WERI-Rb-1 (cell line): ENCODE data around the gene SCNN1B.
A peak's percentile ranks its signal among the peaks of the same experiment; 100 is the strongest.

Source experiments
- DNase-seq: peaks from one replicate; pipeline ENCODE4 v3.0.0-alpha.2; 2020
- H3K27ac ChIP-seq: fragments of 250-450 bp; sonication (Bioruptor Pico); 2 replicates; pipeline ENCODE4 v1.5.1; 2020; ENCODE audit warnings: mild to moderate bottlenecking, moderate library complexity
- H3K27me3 ChIP-seq: fragments of 250-450 bp; sonication (Bioruptor Pico); 2 replicates; pipeline ENCODE4 v1.5.1; 2021; ENCODE audit warnings: mild to moderate bottlenecking, low read depth, moderate library complexity; ENCODE audit not compliant: insufficient read depth, severe bottlenecking
- H3K36me3 ChIP-seq: fragments of 250-450 bp; sonication (Bioruptor Pico); 2 replicates; pipeline ENCODE4 v1.5.1; 2020; ENCODE audit warnings: mild to moderate bottlenecking, moderate library complexity
- H3K4me3 ChIP-seq: 2 replicates; pipeline ENCODE4 v1.5.1; 2011; ENCODE audit warnings: low read depth, mild to moderate bottlenecking, control low read depth, low read length
- H3K9me3 ChIP-seq: fragments of 250-450 bp; sonication (Bioruptor Pico); 2 replicates; pipeline ENCODE4 v1.5.1; 2021; ENCODE audit warnings: mild to moderate bottlenecking, moderate library complexity; ENCODE audit not compliant: severe bottlenecking
- TF ChIP-seq, protein P1 (sequence below): IDR thresholded peaks from 2 replicates; pipeline ENCODE4 v1.5.1; 2011; ENCODE audit warnings: low read depth, mild to moderate bottlenecking, control low read depth, inconsistent platforms, low read length

Gene SCNN1B

DNA sequence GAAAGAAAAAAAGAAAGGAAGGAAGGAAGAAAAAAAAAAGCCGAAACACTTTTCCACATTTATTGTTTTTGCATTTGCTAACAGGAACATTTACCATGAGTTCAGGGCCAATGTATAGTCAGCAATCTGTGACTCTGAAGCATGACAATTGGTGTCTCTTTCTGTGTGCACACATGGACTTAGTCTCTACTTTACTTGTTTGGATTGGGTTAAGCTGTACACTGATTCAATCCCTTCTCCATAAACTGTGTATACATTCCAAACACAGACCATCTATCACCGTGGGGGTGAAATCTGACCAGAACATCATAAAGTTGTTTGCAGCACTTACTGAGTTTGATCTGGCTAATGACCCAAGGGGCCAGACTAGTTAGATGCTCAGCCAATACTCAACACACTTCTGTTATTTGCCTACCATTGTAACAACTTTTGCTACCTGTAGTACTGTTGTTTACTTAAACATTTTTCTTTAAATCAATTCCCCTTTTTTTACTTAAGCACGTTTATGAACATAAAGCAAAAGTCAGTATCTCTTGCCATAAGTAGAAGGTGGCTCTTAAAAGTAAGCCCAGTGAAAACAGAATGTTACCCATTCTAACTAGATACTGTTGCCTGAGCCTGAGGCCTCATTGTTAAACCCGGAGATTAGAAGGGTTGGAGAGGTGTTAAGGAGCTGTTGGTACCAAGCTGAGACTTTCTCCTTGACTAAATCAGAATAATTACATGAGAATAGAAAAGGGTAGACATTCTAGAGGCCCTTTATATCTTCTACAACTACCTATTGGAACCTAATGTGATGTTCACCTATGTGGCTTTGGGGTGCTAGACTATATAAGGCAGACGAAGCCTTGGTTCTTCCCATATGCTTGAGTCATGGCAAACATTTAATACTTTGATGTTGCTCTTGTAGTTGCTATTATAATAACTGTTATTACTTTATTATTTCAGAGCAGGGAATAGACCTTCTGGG is 41.8 kb downstream of the SCNN1B start:
- TF ChIP-seq, protein P1, sequence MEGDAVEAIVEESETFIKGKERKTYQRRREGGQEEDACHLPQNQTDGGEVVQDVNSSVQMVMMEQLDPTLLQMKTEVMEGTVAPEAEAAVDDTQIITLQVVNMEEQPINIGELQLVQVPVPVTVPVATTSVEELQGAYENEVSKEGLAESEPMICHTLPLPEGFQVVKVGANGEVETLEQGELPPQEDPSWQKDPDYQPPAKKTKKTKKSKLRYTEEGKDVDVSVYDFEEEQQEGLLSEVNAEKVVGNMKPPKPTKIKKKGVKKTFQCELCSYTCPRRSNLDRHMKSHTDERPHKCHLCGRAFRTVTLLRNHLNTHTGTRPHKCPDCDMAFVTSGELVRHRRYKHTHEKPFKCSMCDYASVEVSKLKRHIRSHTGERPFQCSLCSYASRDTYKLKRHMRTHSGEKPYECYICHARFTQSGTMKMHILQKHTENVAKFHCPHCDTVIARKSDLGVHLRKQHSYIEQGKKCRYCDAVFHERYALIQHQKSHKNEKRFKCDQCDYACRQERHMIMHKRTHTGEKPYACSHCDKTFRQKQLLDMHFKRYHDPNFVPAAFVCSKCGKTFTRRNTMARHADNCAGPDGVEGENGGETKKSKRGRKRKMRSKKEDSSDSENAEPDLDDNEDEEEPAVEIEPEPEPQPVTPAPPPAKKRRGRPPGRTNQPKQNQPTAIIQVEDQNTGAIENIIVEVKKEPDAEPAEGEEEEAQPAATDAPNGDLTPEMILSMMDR: no peak
- no peak overlapping the region for H3K27ac ChIP-seq

DNA sequence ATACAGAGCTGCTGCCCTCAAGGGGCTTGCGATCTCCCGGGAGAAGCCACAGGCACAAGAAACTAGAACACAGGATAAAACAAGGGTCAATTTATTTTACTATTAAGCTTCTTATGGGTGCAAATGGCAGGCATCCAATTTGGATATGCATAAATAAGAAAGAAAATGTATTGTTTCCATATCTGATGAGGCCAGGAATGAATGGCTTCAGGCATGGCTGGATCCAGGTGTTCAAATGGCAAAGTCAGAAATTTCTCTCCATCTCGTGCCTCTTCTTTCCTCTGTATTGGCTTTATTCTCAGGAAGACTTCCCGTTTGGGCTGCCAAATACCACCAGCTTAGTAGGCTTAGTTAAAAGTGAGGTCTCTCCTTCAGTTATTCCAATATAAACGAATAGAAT is 43.1 kb downstream of the SCNN1B start:
- no peaks in the 10 kb centered on the region for H3K9me3 ChIP-seq
- H3K4me3 ChIP-seq: no peak overlapping the region
- no peaks in the 10 kb centered on the region for H3K27me3 ChIP-seq
- TF ChIP-seq, protein P1: no peak
- no peak for DNase-seq
- no peak overlapping the region for H3K27ac ChIP-seq
- H3K36me3 ChIP-seq: no peaks in the 10 kb centered on the region

More for the DNA sequence above, 41.8 kb downstream of the SCNN1B start:
- Histone ChIP-seq H3K36me3 (no peaks in the 10 kb centered on the region), H3K9me3 (no peaks in the 10 kb centered on the region), H3K4me3 (no peak overlapping the region), H3K27me3 (no peaks in the 10 kb centered on the region)
- DNase-seq: no peak

DNA sequence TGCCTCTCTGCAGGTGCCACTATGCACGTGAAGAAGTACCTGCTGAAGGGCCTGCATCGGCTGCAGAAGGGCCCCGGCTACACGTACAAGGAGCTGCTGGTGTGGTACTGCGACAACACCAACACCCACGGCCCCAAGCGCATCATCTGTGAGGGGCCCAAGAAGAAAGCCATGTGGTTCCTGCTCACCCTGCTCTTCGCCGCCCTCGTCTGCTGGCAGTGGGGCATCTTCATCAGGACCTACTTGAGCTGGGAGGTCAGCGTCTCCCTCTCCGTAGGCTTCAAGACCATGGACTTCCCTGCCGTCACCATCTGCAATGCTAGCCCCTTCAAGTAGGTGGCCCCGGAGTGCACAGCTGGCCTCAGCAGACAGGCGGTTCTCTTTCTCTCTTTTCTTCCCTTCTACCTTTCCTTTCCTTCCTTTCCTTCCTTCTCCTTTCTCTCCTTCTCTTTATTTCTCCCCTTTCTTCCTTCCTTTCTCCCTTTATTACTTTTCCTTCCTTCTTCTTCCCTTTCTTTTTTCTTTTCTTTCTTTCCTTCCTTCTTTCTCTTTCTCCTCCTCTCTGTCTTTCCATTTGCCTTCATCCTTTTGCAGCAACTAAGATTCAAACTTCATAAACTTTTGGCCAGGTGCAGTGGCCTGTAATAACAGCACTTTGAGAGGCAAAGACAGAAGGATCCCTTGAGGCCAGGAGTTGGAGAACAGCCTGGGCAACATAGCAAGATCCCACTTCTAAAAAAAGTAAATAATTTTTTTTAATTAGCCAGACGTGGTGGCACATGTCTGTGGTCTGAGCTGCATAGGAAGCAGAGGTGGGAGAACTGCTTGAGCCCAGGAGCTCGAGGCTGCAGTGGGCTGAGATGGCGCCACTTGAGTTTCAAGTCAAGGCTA is 46.7 kb downstream of the SCNN1B start:
- TF ChIP-seq, protein P1: peak; percentile 73
- no peaks in the 10 kb centered on the region for H3K9me3 ChIP-seq
- no peaks in the 10 kb centered on the region for H3K36me3 ChIP-seq
- H3K27ac ChIP-seq: no peak overlapping the region
- no peak overlapping the region for H3K4me3 ChIP-seq
- H3K27me3 ChIP-seq: no peaks in the 10 kb centered on the region
- DNase-seq: peak; percentile 62

DNA sequence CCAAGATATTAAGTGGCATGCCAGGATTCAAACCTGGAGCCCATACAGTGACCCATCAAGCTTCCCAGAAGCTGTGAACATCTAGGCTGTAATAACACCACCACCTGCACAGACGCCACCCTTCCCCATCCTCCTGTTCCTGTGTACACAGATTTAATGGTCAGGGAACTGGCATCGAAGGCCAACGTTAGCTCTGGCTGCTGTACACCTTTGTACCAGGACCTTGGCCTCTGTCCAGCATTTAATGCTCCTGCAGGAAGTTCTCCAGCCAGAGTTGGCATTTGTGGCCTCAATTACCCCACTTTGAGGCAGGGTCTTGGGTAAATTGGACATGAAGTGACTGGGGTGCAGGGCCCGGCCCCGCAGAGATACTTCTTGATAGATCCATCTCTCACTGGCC is 49.3 kb downstream of the SCNN1B start:
- DNase-seq: no peak
- TF ChIP-seq, protein P1: no peak

DNA sequence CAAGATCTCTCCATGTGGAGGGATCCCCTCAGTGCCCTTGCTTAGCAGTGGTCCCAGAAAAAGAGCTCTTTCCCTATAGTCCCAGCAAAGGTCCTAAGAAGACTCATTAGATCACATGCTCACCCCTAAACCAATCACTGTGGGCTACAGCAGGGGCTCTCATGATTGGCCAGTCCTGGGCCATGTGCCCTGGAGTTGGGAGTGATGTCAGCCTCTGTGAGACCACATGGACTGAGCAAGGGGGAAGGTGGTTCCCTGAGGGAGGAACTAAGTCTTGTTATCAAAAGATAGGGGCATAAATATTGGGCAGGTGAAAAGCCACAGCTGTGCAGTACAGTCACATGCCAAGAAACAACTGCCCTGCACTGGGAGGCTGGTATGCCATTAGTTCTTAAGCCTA is 51.3 kb downstream of the SCNN1B start:
- no peaks in the 10 kb centered on the region for H3K36me3 ChIP-seq
- no peaks in the 10 kb centered on the region for H3K9me3 ChIP-seq
- H3K4me3 ChIP-seq: no peak overlapping the region
- H3K27me3 ChIP-seq: no peaks in the 10 kb centered on the region
- TF ChIP-seq, protein P1: no peak
- no peak for DNase-seq
- H3K27ac ChIP-seq: no peak overlapping the region

More for the DNA sequence above, 49.3 kb downstream of the SCNN1B start:
- no peak overlapping the region for H3K4me3 ChIP-seq
- no peaks in the 10 kb centered on the region for H3K36me3 ChIP-seq
- H3K27me3 ChIP-seq: no peaks in the 10 kb centered on the region
- no peaks in the 10 kb centered on the region for H3K9me3 ChIP-seq
- no peak overlapping the region for H3K27ac ChIP-seq
